Measurements from ENCODE around the gene DDX31.

DDX31 gene

DNA sequence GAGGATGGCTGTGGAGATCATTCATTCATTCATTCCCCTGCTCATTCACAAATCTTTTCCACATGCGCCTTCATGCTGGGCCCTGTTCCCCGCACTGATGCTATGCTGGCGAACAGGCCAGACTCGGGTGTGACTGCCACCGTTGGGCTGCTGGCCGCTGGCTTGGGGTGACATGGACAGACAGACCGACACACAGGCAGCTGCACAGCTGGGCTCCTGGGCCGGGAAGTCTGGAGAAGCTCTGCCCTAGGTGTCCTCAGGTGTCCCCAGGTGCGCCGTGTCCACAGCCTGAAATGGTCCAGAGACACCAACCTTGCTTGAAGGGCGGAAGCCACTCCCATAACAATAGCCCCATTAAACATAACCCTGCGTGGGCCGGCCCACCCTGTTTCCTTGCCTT, 122.3 kb downstream of the DDX31 start:
- no peak for DNase-seq (ENCODE audit: low read depth, low spot score)

DNA sequence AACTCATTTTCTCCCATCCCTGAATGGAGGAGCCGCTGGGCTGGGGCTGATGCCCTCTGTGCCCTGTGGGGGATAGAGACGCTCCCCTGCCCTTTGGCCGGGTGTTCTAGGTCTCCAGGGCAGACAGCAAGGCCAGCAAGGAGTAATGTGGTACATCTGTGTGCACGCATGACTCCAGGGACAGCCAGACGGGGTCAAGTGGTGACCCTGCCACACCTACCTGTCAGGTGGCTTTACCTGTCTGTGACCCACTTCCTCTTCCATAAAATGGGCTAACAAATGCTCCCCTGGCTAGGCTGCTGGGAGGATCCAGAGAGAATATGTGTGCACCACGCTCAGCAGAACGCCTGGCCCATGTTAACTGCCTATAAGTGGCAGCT, 122.7 kb downstream of the DDX31 start:
- no peak for DNase-seq (ENCODE audit: low read depth, low spot score)

DNA sequence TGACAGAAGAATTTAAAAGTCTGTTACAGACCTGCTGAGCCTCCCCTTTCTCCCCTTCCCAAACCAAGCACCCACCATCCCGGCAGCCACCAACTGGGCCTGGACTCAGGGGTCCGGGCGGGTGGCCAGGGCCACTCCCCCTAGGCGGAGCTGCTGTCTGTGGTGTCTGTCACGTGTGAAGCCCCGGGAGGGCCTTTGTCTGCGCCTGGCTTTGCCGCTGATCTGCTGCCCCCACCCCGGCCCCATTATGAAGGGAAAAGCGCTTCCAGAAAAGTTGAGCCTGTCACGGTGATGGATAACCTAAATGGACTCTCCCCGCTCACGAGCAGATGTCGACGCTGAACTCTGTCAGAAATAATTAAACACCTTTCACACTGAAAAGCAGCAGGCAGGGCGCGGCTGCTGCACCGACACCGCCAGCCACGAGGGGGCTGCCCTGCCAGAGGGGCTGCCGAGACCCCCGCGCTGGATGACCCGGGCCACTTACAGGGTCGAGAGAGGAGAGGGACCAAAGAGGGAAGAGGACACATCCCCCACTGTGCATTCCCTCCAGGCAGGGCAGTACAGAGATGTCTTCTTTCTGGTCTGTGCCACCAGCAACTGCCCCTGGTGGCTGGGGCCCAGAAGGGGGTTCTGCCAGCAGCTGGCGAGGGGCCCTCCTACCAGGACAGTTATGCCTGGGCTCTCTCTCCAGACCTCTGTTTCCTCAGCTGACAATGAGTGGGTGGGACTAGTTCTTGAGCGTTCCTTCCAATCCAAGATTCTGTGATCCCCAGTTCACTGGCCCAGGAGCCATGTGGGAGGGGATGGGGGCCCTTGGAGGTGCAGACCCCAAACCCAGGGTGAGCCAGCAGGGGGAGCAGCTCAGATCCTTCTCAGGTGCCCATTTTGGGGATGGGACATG, 123.4 kb downstream of the DDX31 start:
- peak; percentile 79 for DNase-seq (ENCODE audit: low read depth, low spot score)

DNA sequence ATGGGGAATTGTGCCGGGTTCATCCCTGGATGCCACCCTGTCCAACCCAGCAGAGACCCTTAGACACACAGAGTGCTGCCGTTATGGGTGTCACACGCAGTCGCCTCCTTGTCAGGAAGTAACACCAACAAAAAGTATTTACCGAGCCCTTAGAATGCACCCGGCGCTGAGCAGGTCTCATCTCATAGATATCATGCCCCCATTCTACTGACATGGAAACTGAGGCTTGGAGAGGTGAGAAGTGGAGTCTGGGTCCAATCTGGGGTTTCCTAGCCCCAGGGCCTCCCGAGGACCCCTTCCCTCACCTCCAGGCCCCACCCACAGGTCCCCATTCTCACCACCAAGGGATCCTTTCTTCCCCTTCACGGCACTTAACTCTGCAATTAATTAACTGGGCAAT, 124.2 kb downstream of the DDX31 start:
- DNase-seq (ENCODE audit: low read depth, low spot score) = no peak

DNA sequence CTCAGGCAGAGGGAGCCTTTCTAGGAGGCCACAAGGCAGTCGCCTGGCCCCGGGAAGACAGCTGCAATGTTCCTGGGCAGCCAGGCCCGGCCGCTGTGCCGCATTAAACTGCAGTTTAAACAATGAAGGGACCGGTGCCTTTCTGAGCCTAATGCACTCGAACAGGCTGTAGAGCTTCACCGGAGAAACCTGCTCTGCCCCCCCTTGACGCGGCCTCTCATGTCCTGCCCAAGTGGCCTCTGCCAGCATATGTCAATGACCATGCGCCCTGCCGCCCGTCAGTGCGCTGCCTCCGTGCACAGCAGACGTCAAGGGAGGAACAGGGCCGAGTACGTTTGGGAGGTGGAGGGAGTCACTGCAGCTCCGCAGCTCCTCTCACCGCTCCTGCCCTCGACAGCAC, 125.8 kb downstream of the DDX31 start:
- peak; percentile 34 for DNase-seq (ENCODE audit: low read depth, low spot score)

DNA sequence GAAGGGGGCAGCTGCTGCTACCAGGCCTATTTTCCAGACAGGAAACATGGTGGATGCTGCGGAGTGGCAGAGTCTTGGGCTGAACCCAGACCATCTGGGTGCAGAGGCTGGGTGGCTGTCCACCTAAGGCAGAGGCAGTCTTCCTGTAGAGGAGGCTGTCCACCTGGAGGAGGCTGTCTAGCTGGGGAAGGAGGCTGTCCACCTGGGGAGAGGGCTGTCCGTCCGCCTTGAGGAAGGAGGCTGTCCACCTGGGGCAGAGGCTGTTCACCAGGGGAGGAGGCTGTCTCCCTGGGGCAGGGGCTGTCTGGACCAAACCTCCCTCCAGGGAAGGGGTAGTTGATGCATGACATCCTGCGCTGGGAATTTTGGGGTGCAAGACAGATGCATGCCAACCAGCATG, 126.5 kb downstream of the DDX31 start:
- no peak for DNase-seq (ENCODE audit: low read depth, low spot score)

Measured in ELF-1 (cell line).